Esophagus muscularis mucosa (tissue), 3 donors: ENCODE data around the gene NDUFAF2.

Experiments used
- CTCF ChIP-seq, 3 experiments: fragments of 200-600 bp in 2 of 3; fragments of 450-650 bp in 1 of 3; sonication (generic) in 2 of 3; IDR thresholded peaks; one replicate each; pipeline ENCODE4 v1.5.1; 2017 to 2019; ENCODE audit warnings: antibody characterized with exemption in 3 of 3, mild to moderate bottlenecking in 2 of 3, moderate library complexity in 1 of 3
- EP300 ChIP-seq: sonication (generic); formaldehyde crosslinking; IDR thresholded peaks from one replicate; pipeline ENCODE4 v1.6.1; 2017; ENCODE audit warnings: antibody characterized with exemption

- TF ChIP-seq CTCF (IDR thresholded peaks at IDR 0.05) (no peak), EP300 (no peak)
These were observed 185.3 kb downstream of the NDUFAF2 start for GRCh38 chr5:61130289-61130688.
